OCI-LY7 (cell line): Measurements from ENCODE around the gene OPHN1.

Source experiments
- EZH2phosphoT487 ChIP-seq: fragments of 200-600 bp; sonication (generic); IDR thresholded peaks from 2 replicates; pipeline ENCODE4 v1.6.1; 2018; ENCODE audit warnings: low read depth, borderline replicate concordance, mild to moderate bottlenecking, mixed run types, antibody characterized with exemption, low read length, moderate library complexity, mixed read lengths
- TF ChIP-seq, protein P1 (sequence below): fragments of 200-600 bp; sonication (generic); conservative IDR thresholded peaks from 2 replicates; pipeline ENCODE4 v1.5.1; 2014; ENCODE audit warnings: mild to moderate bottlenecking, antibody characterized with exemption, low read length, moderate library complexity, mixed read lengths

DNA sequence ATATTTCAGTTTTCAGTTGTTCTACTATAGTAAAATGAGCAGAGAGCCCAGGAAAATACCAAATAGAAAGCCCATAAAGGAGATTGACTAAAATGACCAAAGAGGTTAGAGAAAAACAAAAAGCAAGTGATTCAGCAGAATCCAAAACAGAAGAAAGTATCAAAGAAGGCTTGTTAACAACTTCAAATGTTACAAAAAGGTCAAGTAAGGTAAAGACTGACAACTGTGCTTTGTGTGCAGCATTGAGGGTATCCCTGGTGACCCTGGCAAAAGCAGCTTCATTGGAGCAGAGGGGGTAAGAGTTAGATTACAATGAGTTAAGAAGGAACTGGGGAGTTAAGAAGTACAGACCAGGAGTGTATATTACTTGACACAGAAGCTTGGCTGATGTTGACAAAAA is 317.9 kb downstream of the OPHN1 start:
- TF ChIP-seq, protein P1, sequence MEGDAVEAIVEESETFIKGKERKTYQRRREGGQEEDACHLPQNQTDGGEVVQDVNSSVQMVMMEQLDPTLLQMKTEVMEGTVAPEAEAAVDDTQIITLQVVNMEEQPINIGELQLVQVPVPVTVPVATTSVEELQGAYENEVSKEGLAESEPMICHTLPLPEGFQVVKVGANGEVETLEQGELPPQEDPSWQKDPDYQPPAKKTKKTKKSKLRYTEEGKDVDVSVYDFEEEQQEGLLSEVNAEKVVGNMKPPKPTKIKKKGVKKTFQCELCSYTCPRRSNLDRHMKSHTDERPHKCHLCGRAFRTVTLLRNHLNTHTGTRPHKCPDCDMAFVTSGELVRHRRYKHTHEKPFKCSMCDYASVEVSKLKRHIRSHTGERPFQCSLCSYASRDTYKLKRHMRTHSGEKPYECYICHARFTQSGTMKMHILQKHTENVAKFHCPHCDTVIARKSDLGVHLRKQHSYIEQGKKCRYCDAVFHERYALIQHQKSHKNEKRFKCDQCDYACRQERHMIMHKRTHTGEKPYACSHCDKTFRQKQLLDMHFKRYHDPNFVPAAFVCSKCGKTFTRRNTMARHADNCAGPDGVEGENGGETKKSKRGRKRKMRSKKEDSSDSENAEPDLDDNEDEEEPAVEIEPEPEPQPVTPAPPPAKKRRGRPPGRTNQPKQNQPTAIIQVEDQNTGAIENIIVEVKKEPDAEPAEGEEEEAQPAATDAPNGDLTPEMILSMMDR, result no peak
- no peak for TF ChIP-seq EZH2phosphoT487
